Body of pancreas (tissue), 4 donors: ENCODE measurements around the gene LTBP2. TPM values are rescaled to one million over a fixed set of nuclear protein-coding genes. Genes with fewer than 3 reads are reported as not detected.

Experiments
- ATAC-seq: fragments of 150-250 bp; one replicate; pipeline ENCODE4 v1.9.1; 2016
- DNase-seq, 4 donors: peaks; one replicate each; pipeline ENCODE4 v3.0.0-alpha.2; 2019
- H3K27ac ChIP-seq, 4 donors: fragments of 200-600 bp; sonication (generic); 1 replicate in 3 of 4; 2 replicates in 1 of 4; pipeline versions ENCODE4 v1.5.1 to v1.6.1; 2016 to 2019; ENCODE audit warnings: mild to moderate bottlenecking in 1 of 4, mixed read lengths in 1 of 4, moderate library complexity in 1 of 4
- H3K27me3 ChIP-seq, 2 donors: fragments of 200-600 bp; sonication (generic); one replicate each; pipeline ENCODE4 v1.6.0; 2016; ENCODE audit warnings: mild to moderate bottlenecking in 1 of 2
- H3K36me3 ChIP-seq, 2 donors: fragments of 200-600 bp; sonication (generic); replicated peaks in 1 of 2; 2 replicates each; pipeline ENCODE4 v1.5.1; 2016; ENCODE audit warnings: low read depth in 2 of 2; ENCODE audit not compliant: insufficient read depth in 1 of 2
- H3K4me1 ChIP-seq: fragments of 200-600 bp; sonication (generic); one replicate; pipeline ENCODE4 v1.6.0; 2016
- H3K4me3 ChIP-seq, 2 donors: fragments of 200-600 bp; sonication (generic); 1 replicate in 1 of 2; 2 replicates in 1 of 2; pipeline ENCODE4 v1.5.1; 2016 to 2019
- H3K9me3 ChIP-seq, 3 donors: fragments of 200-600 bp; sonication (generic); 1 replicate in 2 of 3; 2 replicates in 1 of 3; pipeline ENCODE4 v1.5.1; 2016
- CTCF ChIP-seq, 7 experiments: fragments of 450-650 bp in 4 of 7; fragments of 200-600 bp in 3 of 7; sonication (generic) in 3 of 7; IDR thresholded peaks; one replicate each; pipeline ENCODE4 v1.5.1; 2016 to 2019; ENCODE audit warnings: antibody characterized with exemption in 7 of 7
- POLR2A ChIP-seq, 3 donors: fragments of 450-650 bp; IDR thresholded peaks; one replicate each; pipeline ENCODE4 v1.6.1; 2016; ENCODE audit warnings: antibody characterized with exemption in 3 of 3, mild to moderate bottlenecking in 2 of 3
- WGBS, 2 donors: methylation state at CpG; one replicate each; pipeline ENCODE4 v1.1.5; 2017; 5-methylcytosine and 5-hydroxymethylcytosine counted together
- intact Hi-C: fragments of 100-400 bp; cut with DNase I; formaldehyde crosslinking; loops from one replicate; pipeline ENCODE4 v1.15.1; 2023
- total RNA-seq, 2 donors: library from RNA; depleted of rRNA; stranded (reverse); fragments of >200 nt; gene quantifications; one replicate each; pipeline ENCODE4 v1.1.0, GENCODE V29; 2016

Gene LTBP2
- total RNA-seq, 2 donors from 2014 or later, result 15.8 to 20.4 TPM

GRCh38 chr14:74652541-74652940 is 40.5 kb upstream of the LTBP2 start:
- Histone ChIP-seq H3K36me3 (peaks cover 0 to 1% of the 10 kb centered on the region in 2 donors), H3K27me3 (no peaks in the 10 kb centered on the region), H3K9me3 (no peaks in the 10 kb centered on the region), H3K27ac (no peak overlapping the region), H3K4me3 (no peak overlapping the region), H3K4me1 (peaks cover 8% of the 10 kb centered on the region)
- TF ChIP-seq POLR2A (IDR thresholded peaks at IDR 0.05) (no peak), CTCF (IDR thresholded peaks at IDR 0.05) (no peak)
- DNase-seq (no peak), ATAC-seq (no peak)
- 57 to 67% methylated on average over 3 to 4 of the region's 4 CpGs for WGBS, 2 donors
- intact Hi-C loops, result no loop called here

GRCh38 chr14:74650927-74651686 is 39.1 kb upstream of the LTBP2 start:
- no peaks in the 10 kb centered on the region for H3K27me3 ChIP-seq
- intact Hi-C loops, result no loop called here
- TF ChIP-seq POLR2A (IDR thresholded peaks at IDR 0.05), result no peak
- no peak for TF ChIP-seq CTCF (IDR thresholded peaks at IDR 0.05)
- no peaks in the 10 kb centered on the region for H3K9me3 ChIP-seq
- no peak for ATAC-seq
- no peak overlapping the region for H3K4me3 ChIP-seq
- H3K27ac ChIP-seq, result no peak overlapping the region
- no peaks in the 10 kb centered on the region for H3K36me3 ChIP-seq
- peaks cover 8% of the 10 kb centered on the region for H3K4me1 ChIP-seq
- DNase-seq, result no peak
- WGBS, 2 donors, result 88 to 94% methylated on average over 1 of the region's 1 CpG

- TF ChIP-seq CTCF (IDR thresholded peaks at IDR 0.05), result no peak
- no peak for TF ChIP-seq POLR2A (IDR thresholded peaks at IDR 0.05)
- peaks cover 8% of the 10 kb centered on the region for H3K4me1 ChIP-seq
- no peaks in the 10 kb centered on the region for H3K9me3 ChIP-seq
- no peak overlapping the region for H3K4me3 ChIP-seq
- H3K27me3 ChIP-seq, result no peaks in the 10 kb centered on the region
- intact Hi-C loops, result no loop called here
- H3K36me3 ChIP-seq, result no peaks in the 10 kb centered on the region
- WGBS, 2 donors, result 75 to 85% methylated on average over 2 of the region's 2 CpGs
- ATAC-seq (no peak), DNase-seq (no peak)
- no peak overlapping the region for H3K27ac ChIP-seq
These were observed 37.6 kb upstream of the LTBP2 start for GRCh38 chr14:74649673-74650072.

GRCh38 chr14:74649167-74649566 is 37.1 kb upstream of the LTBP2 start:
- H3K27me3 ChIP-seq, result no peaks in the 10 kb centered on the region
- no peak overlapping the region for H3K4me3 ChIP-seq
- no peaks in the 10 kb centered on the region for H3K36me3 ChIP-seq
- DNase-seq, result no peak
- H3K9me3 ChIP-seq, result no peaks in the 10 kb centered on the region
- WGBS, 2 donors, result 63 to 65% methylated on average over 7 of the region's 7 CpGs
- ATAC-seq, result no peak
- H3K27ac ChIP-seq, result no peak overlapping the region
- TF ChIP-seq CTCF (IDR thresholded peaks at IDR 0.05), result no peak
- no peak for TF ChIP-seq POLR2A (IDR thresholded peaks at IDR 0.05)
- H3K4me1 ChIP-seq, result peaks cover 8% of the 10 kb centered on the region
- intact Hi-C loops, result no loop called here

GRCh38 chr14:74648601-74649000 is 36.6 kb upstream of the LTBP2 start:
- H3K27me3 ChIP-seq, result no peaks in the 10 kb centered on the region
- no peak overlapping the region for H3K4me3 ChIP-seq
- intact Hi-C loops, result no loop called here
- H3K4me1 ChIP-seq, result peaks cover 8% of the 10 kb centered on the region
- H3K9me3 ChIP-seq, result no peaks in the 10 kb centered on the region
- TF ChIP-seq CTCF (IDR thresholded peaks at IDR 0.05) (no peak), POLR2A (IDR thresholded peaks at IDR 0.05) (no peak)
- no peak overlapping the region for H3K27ac ChIP-seq
- ATAC-seq (no peak), DNase-seq (no peak)
- WGBS, 2 donors, result 75 to 79% methylated on average over 7 of the region's 7 CpGs
- H3K36me3 ChIP-seq, result no peaks in the 10 kb centered on the region
